Cerebellar nuclear complex (tissue), 1 donor: Measurements from ENCODE around the gene CSPG4.
"Not testable (repeated sequence)": the region's sequence is repeated elsewhere in the genome, so short reads cannot be mapped to it uniquely, and the experiment has no call there.

Experiments
- DNase-seq, 2 experiments: peaks; one replicate each; lab custom pipeline; 2025; lab: John Stamatoyannopoulos, UW

Gene CSPG4

GRCh38 chr15:75648156-75649000 lies 64.3 kb downstream of the CSPG4 start:
- DNase-seq = no peak

GRCh38 chr15:75647370-75648155 lies 65.1 kb downstream of the CSPG4 start, which contains the start of gene SNX33:
TSS of gene SNX33 (plus strand) at chr15:75647912. CDS start at chr15:75649103, 1,191 bp downstream.
- no peak for DNase-seq

- DNase-seq = no peak
These were observed 65.7 kb downstream of the CSPG4 start for GRCh38 chr15:75646944-75647364.

GRCh38 chr15:75646112-75646943 lies 66.3 kb downstream of the CSPG4 start:
- DNase-seq = no peak

GRCh38 chr15:75644376-75644775 lies 68.3 kb downstream of the CSPG4 start:
- no peak for DNase-seq

- no peak for DNase-seq
These were observed 71.0 kb downstream of the CSPG4 start for GRCh38 chr15:75641603-75642002.

- DNase-seq = no peak
These were observed 71.5 kb downstream of the CSPG4 start for GRCh38 chr15:75641179-75641503.

- DNase-seq = no peak
These were observed 72.0 kb downstream of the CSPG4 start for GRCh38 chr15:75640483-75641178.

- DNase-seq = peak; percentile 90 to 91
These were observed 72.8 kb downstream of the CSPG4 start, which contains the start of gene IMP3 for GRCh38 chr15:75639709-75640482. TSS of gene IMP3 (minus strand) at chr15:75640224. CDS start at chr15:75640168, 56 bp downstream.

- no peak for DNase-seq
These were observed 73.4 kb downstream of the CSPG4 start for GRCh38 chr15:75639191-75639708.

- DNase-seq = no peak
These were observed 75.2 kb downstream of the CSPG4 start for GRCh38 chr15:75637245-75638009.

GRCh38 chr15:75636026-75636425 lies 76.6 kb downstream of the CSPG4 start:
- DNase-seq = no peak

- not testable (repeated sequence) for DNase-seq
These were observed 78.7 kb downstream of the CSPG4 start for GRCh38 chr15:75633922-75634321.

GRCh38 chr15:75631935-75632334 lies 80.7 kb downstream of the CSPG4 start:
- DNase-seq = no peak

- DNase-seq = peak; percentile 39 to 62
These were observed 86.9 kb downstream of the CSPG4 start, which contains the start of gene SNUPN for GRCh38 chr15:75625542-75626347. TSS of gene SNUPN (minus strand) at chr15:75625725. CDS start at chr15:75621051, 4,674 bp downstream.
